MM.1S (cell line): ENCODE measurements around the gene OLFML1.

ENCODE experiments used
- EZH2 ChIP-seq: fragments of 300-600 bp; sonication (generic); optimal IDR thresholded peaks from 2 replicates; pipeline ENCODE3; 2017; ENCODE audit warnings: low read depth, mild to moderate bottlenecking, antibody characterized with exemption, low read length, mixed read lengths
- EZH2phosphoT487 ChIP-seq: fragments of 300-600 bp; sonication (generic); IDR thresholded peaks from 2 replicates; pipeline ENCODE4 v1.6.1; 2018; ENCODE audit warnings: antibody characterized with exemption, low read length
- TF ChIP-seq, protein P1 (sequence below): fragments of 300-600 bp; sonication (generic); IDR thresholded peaks from 2 replicates; pipeline ENCODE4 v1.5.1; 2016; ENCODE audit warnings: antibody characterized with exemption, low read length, mixed read lengths

DNA sequence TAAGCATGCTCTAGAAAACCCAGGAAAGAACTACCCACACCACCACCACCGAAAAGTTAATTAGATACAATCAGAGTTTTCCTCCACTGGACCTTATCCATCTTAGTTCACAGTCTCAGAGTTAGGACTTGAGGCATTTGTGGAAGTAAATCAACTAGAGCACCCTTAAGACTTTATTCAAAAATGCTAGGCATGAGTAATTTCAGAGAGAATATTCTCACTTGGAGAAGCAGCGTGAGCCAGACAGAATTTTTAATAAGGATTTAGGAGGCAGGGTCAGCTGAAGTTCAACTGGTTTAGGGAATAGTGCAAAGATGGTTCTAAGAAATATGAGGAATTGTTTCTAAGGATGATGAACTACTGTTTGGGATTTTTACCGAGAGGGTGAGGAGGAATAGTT, 1.2 kb upstream of the OLFML1 start:
- TF ChIP-seq, protein P1, sequence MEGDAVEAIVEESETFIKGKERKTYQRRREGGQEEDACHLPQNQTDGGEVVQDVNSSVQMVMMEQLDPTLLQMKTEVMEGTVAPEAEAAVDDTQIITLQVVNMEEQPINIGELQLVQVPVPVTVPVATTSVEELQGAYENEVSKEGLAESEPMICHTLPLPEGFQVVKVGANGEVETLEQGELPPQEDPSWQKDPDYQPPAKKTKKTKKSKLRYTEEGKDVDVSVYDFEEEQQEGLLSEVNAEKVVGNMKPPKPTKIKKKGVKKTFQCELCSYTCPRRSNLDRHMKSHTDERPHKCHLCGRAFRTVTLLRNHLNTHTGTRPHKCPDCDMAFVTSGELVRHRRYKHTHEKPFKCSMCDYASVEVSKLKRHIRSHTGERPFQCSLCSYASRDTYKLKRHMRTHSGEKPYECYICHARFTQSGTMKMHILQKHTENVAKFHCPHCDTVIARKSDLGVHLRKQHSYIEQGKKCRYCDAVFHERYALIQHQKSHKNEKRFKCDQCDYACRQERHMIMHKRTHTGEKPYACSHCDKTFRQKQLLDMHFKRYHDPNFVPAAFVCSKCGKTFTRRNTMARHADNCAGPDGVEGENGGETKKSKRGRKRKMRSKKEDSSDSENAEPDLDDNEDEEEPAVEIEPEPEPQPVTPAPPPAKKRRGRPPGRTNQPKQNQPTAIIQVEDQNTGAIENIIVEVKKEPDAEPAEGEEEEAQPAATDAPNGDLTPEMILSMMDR = no peak
- TF ChIP-seq EZH2 (no peak), EZH2phosphoT487 (no peak)
